ENCODE data around the gene GET3. TPM values are rescaled to one million over a fixed set of nuclear protein-coding genes. Genes with fewer than 3 reads are reported as not detected.
A peak's percentile ranks its signal among the peaks of the same experiment; 100 is the strongest.

GET3 gene
- total and polyA plus RNA-seq, 3 donors from 2014 or later, result 89.3 to 134 (median 109) TPM

GRCh38 chr19:12694641-12695040, 42.7 kb upstream of the GET3 start:
- intact Hi-C loops (cut with DNase I; ENCODE audit: low total_unique reads), result no loop called here
- Histone ChIP-seq H3K27ac (no peak overlapping the region), H3K4me1 (peaks cover 12% of the 10 kb centered on the region), H3K27me3 (no peaks in the 10 kb centered on the region), H3K4me3 (no peak overlapping the region), H3K36me3 (ENCODE audit: low read depth, missing control alignments) (no peaks in the 10 kb centered on the region), H3K9me3 (no peaks in the 10 kb centered on the region)
- 91 to 98% methylated on average over 7 to 16 of the region's 16 CpGs for WGBS, 2 donors
- no peak for DNase-seq
- TF ChIP-seq POLR2A (IDR thresholded peaks at IDR 0.05) (no peak), CTCF (IDR thresholded peaks at IDR 0.05) (no peak)

- H3K27me3 ChIP-seq, result no peaks in the 10 kb centered on the region
- no peak for DNase-seq
- 71 to 74% methylated on average over 1 to 2 of the region's 2 CpGs for WGBS, 2 donors
- H3K4me1 ChIP-seq, result peaks cover 12% of the 10 kb centered on the region
- no peaks in the 10 kb centered on the region for H3K36me3 ChIP-seq (ENCODE audit: low read depth, missing control alignments)
- H3K27ac ChIP-seq, result no peak overlapping the region
- no peak overlapping the region for H3K4me3 ChIP-seq
- no peaks in the 10 kb centered on the region for H3K9me3 ChIP-seq
- intact Hi-C loops (cut with DNase I; ENCODE audit: low total_unique reads), result no loop called here
- TF ChIP-seq POLR2A (IDR thresholded peaks at IDR 0.05) (no peak), CTCF (IDR thresholded peaks at IDR 0.05) (no peak)
These were observed 42.2 kb upstream of the GET3 start for GRCh38 chr19:12695096-12695495.

- peak overlapping the region in 1 of 2 donors; percentile 83 for H3K4me3 ChIP-seq
- whole genome bisulfite sequencing, 2 donors, result 33 to 60% methylated on average over 1 of the region's 1 CpG
- TF ChIP-seq CTCF (IDR thresholded peaks at IDR 0.05), result no peak
- TF ChIP-seq POLR2A (IDR thresholded peaks at IDR 0.05), result no peak
- H3K9me3 ChIP-seq, result no peaks in the 10 kb centered on the region
- no peak overlapping the region for H3K27ac ChIP-seq
- H3K36me3 ChIP-seq (ENCODE audit: low read depth, missing control alignments), result no peaks in the 10 kb centered on the region
- H3K4me1 ChIP-seq, result peaks cover 12% of the 10 kb centered on the region
- DNase-seq, result no peak
- H3K27me3 ChIP-seq, result no peaks in the 10 kb centered on the region
- intact Hi-C loops (cut with DNase I; ENCODE audit: low total_unique reads), result no loop called here
These were observed 41.8 kb upstream of the GET3 start for GRCh38 chr19:12695514-12695913.

GRCh38 chr19:12695997-12696365, 41.3 kb upstream of the GET3 start:
- TF ChIP-seq POLR2A (IDR thresholded peaks at IDR 0.05) (no peak), CTCF (IDR thresholded peaks at IDR 0.05) (no peak)
- intact Hi-C loops (cut with DNase I; ENCODE audit: low total_unique reads), result no loop called here
- H3K4me3 ChIP-seq, result peak overlapping the region; percentile 69 to 83
- no peaks in the 10 kb centered on the region for H3K36me3 ChIP-seq (ENCODE audit: low read depth, missing control alignments)
- no peaks in the 10 kb centered on the region for H3K9me3 ChIP-seq
- no peak for DNase-seq
- H3K27ac ChIP-seq, result peak overlapping the region in 1 of 2 donors; percentile 64
- H3K27me3 ChIP-seq, result no peaks in the 10 kb centered on the region
- 7% methylated on average over 12 of the region's 36 CpGs; no CpG with 5 or more reads in 1 of the 2 donors for WGBS, 2 donors
- peaks cover 12% of the 10 kb centered on the region for H3K4me1 ChIP-seq
